PC-3 (cell line): Measurements from ENCODE around the gene ZMIZ1. TPM values are rescaled to one million over a fixed set of nuclear protein-coding genes. Genes with fewer than 3 reads are reported as not detected.

Source experiments
- ATAC-seq: fragments of 200-7000 bp; cut with Tn5 transposase; 2 replicates; pipeline ENCODE4 v1.9.1; 2020; ENCODE audit warnings: mild to moderate bottlenecking, moderate library complexity
- BruUV-seq: library from RNA; stranded (reverse); fragments of 400-500 nt; replicated peaks from 2 replicates; lab custom pipeline; 2021; lab: Mats Ljungman, UMichigan
- CTCF ChIA-PET: fragments of 300-600 bp; sonication (Branson Sonifier 250); formaldehyde crosslinking; loops from one replicate; lab custom pipeline; 2022; ENCODE audit warnings: antibody characterized with exemption; lab: Charles Lee
- POLR2A ChIA-PET: fragments of 300-600 bp; sonication (Branson Sonifier 250); formaldehyde crosslinking; loops from one replicate; lab custom pipeline; 2022; ENCODE audit warnings: antibody characterized with exemption; ENCODE audit not compliant: unreplicated experiment; lab: Charles Lee
- DNase-seq: peaks from one replicate; pipeline ENCODE4 v3.0.0-alpha.2; 2015
- H2AFZ ChIP-seq: fragments of 300-600 bp; sonication (generic); 2 replicates; pipeline ENCODE4 v1.6.0; 2016; ENCODE audit warnings: antibody characterized with exemption, low read length
- H3F3A ChIP-seq: fragments of 300-600 bp; sonication (generic); one replicate; pipeline ENCODE4 v1.6.0; 2017; ENCODE audit warnings: antibody characterized with exemption, low read length, control low read depth, mild to moderate bottlenecking; ENCODE audit not compliant: unreplicated experiment
- H3K27ac ChIP-seq: fragments of 300-600 bp; sonication (generic); 2 replicates; pipeline ENCODE4 v1.5.1; 2016; ENCODE audit warnings: mild to moderate bottlenecking, low read length
- H3K27me3 ChIP-seq: fragments of 300-600 bp; sonication (generic); 2 replicates; pipeline ENCODE4 v1.6.1; 2016; ENCODE audit warnings: low read length, mixed read lengths
- H3K36me3 ChIP-seq: fragments of 300-600 bp; sonication (generic); 2 replicates; pipeline ENCODE4 v1.6.1; 2016; ENCODE audit warnings: low read depth, mixed run types, low read length, mixed read lengths
- H3K4me1 ChIP-seq: fragments of 300-600 bp; sonication (generic); 2 replicates; pipeline ENCODE4 v1.5.1; 2016; ENCODE audit warnings: low read length; ENCODE audit not compliant: insufficient read depth
- H3K4me2 ChIP-seq: fragments of 300-600 bp; sonication (generic); 2 replicates; pipeline ENCODE4 v1.6.0; 2016; ENCODE audit warnings: low read length
- H3K4me3 ChIP-seq: fragments of 300-600 bp; sonication (generic); 2 replicates; pipeline ENCODE4 v1.5.1; 2016; ENCODE audit warnings: mild to moderate bottlenecking, low read length, mixed read lengths
- H3K79me2 ChIP-seq: fragments of 300-600 bp; sonication (generic); 2 replicates; pipeline ENCODE4 v1.6.1; 2017; ENCODE audit warnings: low read length, mixed read lengths
- H3K9ac ChIP-seq: fragments of 300-600 bp; sonication (generic); 2 replicates; pipeline ENCODE4 v1.6.0; 2016; ENCODE audit warnings: mild to moderate bottlenecking, low read length
- H3K9me2 ChIP-seq: fragments of 300-600 bp; sonication (generic); replicated peaks from 2 replicates; pipeline ENCODE4 v1.6.1; 2016; ENCODE audit warnings: mixed run types, low read length, mixed read lengths
- H3K9me3 ChIP-seq: fragments of 300-600 bp; sonication (generic); 2 replicates; pipeline ENCODE4 v1.6.1; 2016; ENCODE audit warnings: low read length, mixed read lengths
- H4K20me1 ChIP-seq: fragments of 300-600 bp; sonication (generic); 2 replicates; pipeline ENCODE4 v1.6.1; 2016; ENCODE audit warnings: low read length, mixed read lengths
- EZH2 ChIP-seq: fragments of 300-600 bp; sonication (generic); IDR thresholded peaks from one replicate; pipeline ENCODE4 v1.6.1; 2017; ENCODE audit warnings: antibody characterized with exemption, mild to moderate bottlenecking, low read length; ENCODE audit not compliant: unreplicated experiment
- EZH2phosphoT487 ChIP-seq: fragments of 300-600 bp; sonication (generic); IDR thresholded peaks from 2 replicates; pipeline ENCODE4 v1.6.1; 2018; ENCODE audit warnings: mild to moderate bottlenecking, antibody characterized with exemption, low read length, borderline replicate concordance
- intact Hi-C: fragments of 100-400 bp; cut with micrococcal nuclease; formaldehyde crosslinking; loops from 2 replicates; pipeline ENCODE4 v1.9.0; 2023
- total RNA-seq: library from RNA; depleted of rRNA; stranded (reverse); fragments of >200 nt; gene quantifications from 2 replicates; pipeline ENCODE4 v1.2.3, GENCODE V29; 2014
- TF ChIP-seq, protein P1 (sequence below): fragments of 300-600 bp; sonication (generic); conservative IDR thresholded peaks from 2 replicates; pipeline ENCODE4 v1.5.1; 2017; ENCODE audit warnings: antibody characterized with exemption, low read depth, mild to moderate bottlenecking, low read length

Gene ZMIZ1
- total RNA-seq, 1 experiment from 2014 or later = 55.4 TPM

DNA sequence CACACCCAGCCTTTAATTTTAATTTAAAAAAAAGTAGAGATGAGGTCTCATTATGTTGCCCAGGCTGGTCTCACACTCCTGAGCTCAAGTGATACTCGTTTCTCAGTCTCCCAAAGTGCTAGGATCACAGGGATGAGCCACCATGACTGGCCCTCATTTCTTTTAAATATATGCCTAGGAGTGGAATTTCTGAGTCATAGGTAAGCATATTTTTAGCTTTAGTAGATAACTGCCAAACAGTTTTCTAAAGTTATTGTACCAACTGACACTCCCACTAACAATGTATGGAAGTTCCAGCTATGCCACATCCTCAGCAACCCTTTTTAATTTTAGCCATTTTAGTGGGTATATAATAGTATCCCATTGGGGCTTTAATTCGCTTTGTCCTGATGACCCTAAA is 264.7 kb downstream of the ZMIZ1 start:
- DNase-seq = peak; percentile 100
- CTCF ChIA-PET = interaction anchor here (0.8 to 1.0 kb wide), 3 partner anchors 17 to 41 kb away, joined by 3 to 9 read pairs (median 4); no protein-coding TSS in a partner anchor
- POLR2A ChIA-PET = interaction anchor here (0.6 to 0.7 kb wide), 3 partner anchors 12 to 870 kb away, joined by 3 read pairs; no protein-coding TSS in a partner anchor

DNA sequence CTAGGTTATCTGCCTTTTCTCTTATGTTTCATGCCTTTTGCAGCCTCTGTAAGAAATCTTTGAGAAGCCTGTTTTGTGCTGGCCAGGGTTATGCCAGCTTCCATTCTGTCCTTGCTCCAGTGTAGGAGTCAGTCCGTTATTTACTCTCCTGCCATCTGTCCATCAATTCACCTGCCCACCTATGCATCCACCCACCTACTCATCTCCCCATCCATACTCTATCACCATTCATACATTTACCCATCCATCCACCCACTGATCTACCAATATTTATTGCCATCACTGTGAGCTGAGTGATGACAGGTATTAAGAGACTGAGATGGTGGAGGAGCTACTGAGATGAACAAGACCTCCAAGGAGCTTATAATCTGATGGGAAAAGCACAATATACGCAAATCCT is 265.8 kb downstream of the ZMIZ1 start:
- H3K4me1 ChIP-seq = peaks cover 46% of the 10 kb centered on the region
- H3K36me3 ChIP-seq = no peaks in the 10 kb centered on the region; the same call in 1 of the 2 replicates
- H3K27ac ChIP-seq = peak overlapping the region; percentile 68
- no peak overlapping the region for H2AFZ ChIP-seq
- no TSS peak for BruUV-seq
- peak overlapping the region; percentile 55; the same call in 1 of the 2 replicates for H3K9ac ChIP-seq
- ChIA-PET POLR2A (no interaction called here), CTCF (no interaction called here)
- no peaks in the 10 kb centered on the region for H3K27me3 ChIP-seq
- H3K4me2 ChIP-seq = no peak overlapping the region
- H3F3A ChIP-seq = peaks cover 21% of the 10 kb centered on the region
- H3K9me2 ChIP-seq = no peaks in the 10 kb centered on the region
- H3K4me3 ChIP-seq = no peak overlapping the region
- no peak for DNase-seq
- no peaks in the 10 kb centered on the region for H4K20me1 ChIP-seq
- no peaks in the 10 kb centered on the region for H3K9me3 ChIP-seq
- intact Hi-C loops = no loop called here
- TF ChIP-seq EZH2phosphoT487 (no peak), EZH2 (no peak)
- TF ChIP-seq, protein P1, sequence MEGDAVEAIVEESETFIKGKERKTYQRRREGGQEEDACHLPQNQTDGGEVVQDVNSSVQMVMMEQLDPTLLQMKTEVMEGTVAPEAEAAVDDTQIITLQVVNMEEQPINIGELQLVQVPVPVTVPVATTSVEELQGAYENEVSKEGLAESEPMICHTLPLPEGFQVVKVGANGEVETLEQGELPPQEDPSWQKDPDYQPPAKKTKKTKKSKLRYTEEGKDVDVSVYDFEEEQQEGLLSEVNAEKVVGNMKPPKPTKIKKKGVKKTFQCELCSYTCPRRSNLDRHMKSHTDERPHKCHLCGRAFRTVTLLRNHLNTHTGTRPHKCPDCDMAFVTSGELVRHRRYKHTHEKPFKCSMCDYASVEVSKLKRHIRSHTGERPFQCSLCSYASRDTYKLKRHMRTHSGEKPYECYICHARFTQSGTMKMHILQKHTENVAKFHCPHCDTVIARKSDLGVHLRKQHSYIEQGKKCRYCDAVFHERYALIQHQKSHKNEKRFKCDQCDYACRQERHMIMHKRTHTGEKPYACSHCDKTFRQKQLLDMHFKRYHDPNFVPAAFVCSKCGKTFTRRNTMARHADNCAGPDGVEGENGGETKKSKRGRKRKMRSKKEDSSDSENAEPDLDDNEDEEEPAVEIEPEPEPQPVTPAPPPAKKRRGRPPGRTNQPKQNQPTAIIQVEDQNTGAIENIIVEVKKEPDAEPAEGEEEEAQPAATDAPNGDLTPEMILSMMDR = no peak
- H3K79me2 ChIP-seq = no peaks in the 10 kb centered on the region
- no peak for ATAC-seq

More for the DNA sequence above, 264.7 kb downstream of the ZMIZ1 start:
- no peak overlapping the region for H2AFZ ChIP-seq
- H3K79me2 ChIP-seq = no peaks in the 10 kb centered on the region
- peak overlapping the region; percentile 17 for H3K4me2 ChIP-seq
- no peaks in the 10 kb centered on the region for H4K20me1 ChIP-seq
- peaks cover 21% of the 10 kb centered on the region for H3F3A ChIP-seq
- H3K27me3 ChIP-seq = no peaks in the 10 kb centered on the region
- H3K9ac ChIP-seq = peak overlapping the region; percentile 55
- peak; percentile 49 for ATAC-seq
- intact Hi-C loops = loop anchor here (1.0 kb wide), 3 partner anchors 14 to 39 kb away; partner anchors contain the start of gene PPIF
- peak overlapping the region; percentile 68 for H3K27ac ChIP-seq
- no peak overlapping the region for H3K4me3 ChIP-seq
- H3K36me3 ChIP-seq = no peaks in the 10 kb centered on the region; the same call in 1 of the 2 replicates
- H3K9me3 ChIP-seq = no peaks in the 10 kb centered on the region
- H3K4me1 ChIP-seq = peaks cover 57% of the 10 kb centered on the region
- no peaks in the 10 kb centered on the region for H3K9me2 ChIP-seq
- TF ChIP-seq EZH2phosphoT487 = no peak
- TF ChIP-seq EZH2 = no peak
- TF ChIP-seq, protein P1 = no peak
- no TSS peak for BruUV-seq

DNA sequence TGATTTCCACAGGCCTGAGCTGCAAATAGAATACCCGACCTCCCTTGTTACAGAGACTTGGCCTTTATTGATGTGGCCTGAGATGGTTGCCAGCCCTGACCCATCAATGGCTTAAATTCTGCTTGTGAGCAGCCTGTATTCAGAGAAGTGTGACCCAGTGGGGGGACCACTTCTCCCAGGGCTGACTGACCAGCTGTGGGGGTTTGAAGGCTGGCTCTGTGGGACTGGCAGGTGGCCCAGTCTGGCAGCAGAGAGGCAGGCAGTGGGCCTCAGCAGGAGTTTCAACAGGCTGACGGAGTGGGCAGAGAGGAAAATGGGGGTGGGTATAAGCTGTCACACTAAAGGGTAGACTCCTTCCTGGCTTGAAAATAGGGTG is 266.3 kb downstream of the ZMIZ1 start:
- no TSS peak for BruUV-seq
- POLR2A ChIA-PET = no interaction called here

More for the DNA sequence above, 266.3 kb downstream of the ZMIZ1 start:
- no peaks in the 10 kb centered on the region for H3K79me2 ChIP-seq
- H3K9me3 ChIP-seq = no peaks in the 10 kb centered on the region
- no peak overlapping the region for H2AFZ ChIP-seq
- H3K27ac ChIP-seq = no peak overlapping the region
- DNase-seq (no peak), ATAC-seq (no peak)
- intact Hi-C loops = no loop called here
- H4K20me1 ChIP-seq = no peaks in the 10 kb centered on the region
- no peaks in the 10 kb centered on the region for H3K27me3 ChIP-seq
- H3K4me3 ChIP-seq = no peak overlapping the region
- peaks cover 41% of the 10 kb centered on the region for H3K4me1 ChIP-seq
- H3K9ac ChIP-seq = no peak overlapping the region
- no peaks in the 10 kb centered on the region for H3K9me2 ChIP-seq
- H3F3A ChIP-seq = peaks cover 17% of the 10 kb centered on the region
- CTCF ChIA-PET = no interaction called here
- H3K36me3 ChIP-seq = no peaks in the 10 kb centered on the region; the same call in 1 of the 2 replicates
- TF ChIP-seq, protein P1 = no peak
- TF ChIP-seq EZH2 (no peak), EZH2phosphoT487 (no peak)
- no peak overlapping the region for H3K4me2 ChIP-seq
